Measurements from ENCODE around the gene PPM1N.
A peak's percentile ranks its signal among the peaks of the same experiment; 100 is the strongest.

DNA sequence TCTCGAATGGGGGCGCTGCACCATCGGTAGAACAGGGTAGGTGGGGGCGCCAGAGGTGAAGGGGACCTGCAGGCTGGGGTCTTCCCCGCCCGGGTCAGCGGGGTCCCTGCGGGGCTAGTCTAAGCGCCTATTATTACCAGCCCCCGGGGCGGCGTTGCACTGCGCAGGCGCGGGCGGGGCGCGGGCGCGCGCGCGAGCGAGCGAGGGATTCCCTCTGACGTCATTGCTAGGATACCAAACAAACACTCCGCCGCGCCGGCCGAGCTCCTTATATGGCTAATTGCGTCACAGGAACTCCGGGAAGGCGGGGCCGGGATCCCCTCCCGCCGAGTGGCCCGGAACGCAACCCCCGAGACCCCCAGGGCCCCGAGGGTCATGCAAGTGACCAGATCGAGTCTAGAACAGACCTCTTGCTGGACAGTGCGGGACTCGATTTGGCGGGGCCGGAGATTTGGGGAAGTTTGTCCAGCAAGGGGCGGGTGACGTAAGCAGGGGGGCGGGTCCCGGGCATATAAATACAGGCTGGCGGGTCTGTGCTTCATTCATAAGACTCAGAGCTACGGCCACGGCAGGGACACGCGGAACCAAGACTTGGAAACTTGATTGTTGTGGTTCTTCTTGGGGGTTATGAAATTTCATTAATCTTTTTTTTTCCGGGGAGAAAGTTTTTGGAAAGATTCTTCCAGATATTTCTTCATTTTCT lies 30.6 kb upstream of the PPM1N start, which contains the start of gene FOSB:
- TF ChIP-seq, protein P1, sequence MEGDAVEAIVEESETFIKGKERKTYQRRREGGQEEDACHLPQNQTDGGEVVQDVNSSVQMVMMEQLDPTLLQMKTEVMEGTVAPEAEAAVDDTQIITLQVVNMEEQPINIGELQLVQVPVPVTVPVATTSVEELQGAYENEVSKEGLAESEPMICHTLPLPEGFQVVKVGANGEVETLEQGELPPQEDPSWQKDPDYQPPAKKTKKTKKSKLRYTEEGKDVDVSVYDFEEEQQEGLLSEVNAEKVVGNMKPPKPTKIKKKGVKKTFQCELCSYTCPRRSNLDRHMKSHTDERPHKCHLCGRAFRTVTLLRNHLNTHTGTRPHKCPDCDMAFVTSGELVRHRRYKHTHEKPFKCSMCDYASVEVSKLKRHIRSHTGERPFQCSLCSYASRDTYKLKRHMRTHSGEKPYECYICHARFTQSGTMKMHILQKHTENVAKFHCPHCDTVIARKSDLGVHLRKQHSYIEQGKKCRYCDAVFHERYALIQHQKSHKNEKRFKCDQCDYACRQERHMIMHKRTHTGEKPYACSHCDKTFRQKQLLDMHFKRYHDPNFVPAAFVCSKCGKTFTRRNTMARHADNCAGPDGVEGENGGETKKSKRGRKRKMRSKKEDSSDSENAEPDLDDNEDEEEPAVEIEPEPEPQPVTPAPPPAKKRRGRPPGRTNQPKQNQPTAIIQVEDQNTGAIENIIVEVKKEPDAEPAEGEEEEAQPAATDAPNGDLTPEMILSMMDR (IDR thresholded peaks at IDR 0.05), result peak in 1 of 3 donors; percentile 21
- TF ChIP-seq EP300 (IDR thresholded peaks at IDR 0.05) (peak; percentile 89), POLR2A (IDR thresholded peaks at IDR 0.05) (peak; percentile 96)

Measured in ovary (tissue), 3 donors.